SKM-1 treated with dmso at 0.1 percent for 144 hours (cell line): Measurements from ENCODE around the gene STAT1.

Source experiments
- DNase-seq: peaks from one replicate; lab custom pipeline; 2025; ENCODE audit not compliant: unreplicated experiment; lab: John Stamatoyannopoulos, UW

The STAT1 gene

DNA sequence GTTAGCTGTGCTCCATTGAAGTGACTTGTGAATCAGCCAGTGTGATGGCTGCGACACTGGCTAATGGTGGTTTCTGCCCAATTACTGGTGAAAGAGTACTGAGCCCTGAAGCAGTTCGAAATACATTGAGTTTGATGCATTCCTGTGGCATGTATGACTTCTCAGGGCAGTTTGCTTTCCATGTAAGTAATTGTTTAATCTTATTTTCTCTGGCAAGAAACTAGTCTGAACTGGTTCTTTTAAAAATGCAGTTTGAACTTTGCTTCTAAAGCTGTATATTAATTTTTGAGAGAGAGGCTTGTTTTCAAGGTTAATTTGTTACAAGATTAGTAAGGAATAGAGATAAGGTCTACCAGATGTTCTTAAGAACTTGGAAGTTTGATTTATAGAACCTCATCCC is 86.7 kb downstream of the STAT1 start:
- DNase-seq: no peak

DNA sequence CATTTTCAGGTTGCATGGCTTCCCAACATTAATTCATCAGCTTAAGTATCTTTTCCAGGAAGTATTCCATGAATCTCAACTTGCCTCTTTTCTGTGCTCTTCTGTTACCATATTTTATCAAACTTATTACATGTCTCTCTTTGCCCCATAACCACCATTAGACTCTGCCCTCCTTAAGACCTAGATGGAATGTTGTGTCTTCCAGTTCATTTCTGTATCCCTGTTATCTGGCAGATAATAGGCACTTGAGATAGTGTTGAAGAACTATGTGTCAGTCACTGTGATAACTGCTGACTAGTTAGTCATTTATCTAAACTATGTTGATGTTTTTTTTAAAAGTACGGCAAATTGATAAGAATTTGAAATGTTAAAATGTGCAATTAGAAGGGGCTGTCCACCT is 91.6 kb downstream of the STAT1 start:
- DNase-seq: no peak

DNA sequence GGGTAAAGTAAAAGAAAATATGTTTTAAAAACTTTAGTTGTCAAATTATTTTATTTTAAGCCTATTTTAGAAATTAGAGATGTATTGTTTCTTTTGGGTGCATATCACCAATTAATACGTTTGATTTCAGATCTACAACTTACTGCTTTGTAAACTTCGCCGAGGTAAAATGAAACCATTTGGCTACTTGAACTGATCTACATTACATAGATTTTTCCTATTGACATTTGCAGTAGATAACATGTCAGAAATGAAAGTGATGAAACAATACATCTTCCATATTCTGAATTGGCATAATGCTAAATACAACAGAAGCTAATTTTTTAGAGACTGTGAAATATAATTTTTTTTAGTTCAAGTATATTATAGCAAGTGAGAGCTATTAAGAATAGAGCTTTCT is 93.9 kb downstream of the STAT1 start:
- no peak for DNase-seq
